ENCODE measurements around the gene SRGAP2.
"Not testable (repeated sequence)": the region's sequence is repeated elsewhere in the genome, so short reads cannot be mapped to it uniquely, and the experiment has no call there.

Gene SRGAP2

DNA sequence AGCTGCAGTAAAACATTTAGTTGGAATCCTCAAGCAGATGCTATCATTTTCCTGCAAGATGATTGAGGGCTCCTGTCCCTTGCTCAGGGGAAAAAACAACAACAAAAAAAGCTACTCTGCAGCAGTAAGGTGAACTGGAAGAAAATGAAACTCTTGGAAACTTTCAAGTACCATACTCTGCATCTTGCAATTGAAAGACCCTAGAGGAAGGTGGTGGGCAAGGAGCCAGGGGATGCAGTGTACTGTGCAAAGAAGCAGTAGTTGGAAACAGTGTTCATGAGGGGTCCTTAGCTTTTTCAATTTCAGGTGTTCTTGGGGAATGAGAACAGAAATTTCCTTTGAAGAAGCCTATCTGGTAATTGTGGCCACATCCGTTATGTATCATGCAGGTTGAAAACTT is 7.5 kb downstream of the SRGAP2 start:
- DNase-seq, result not testable (repeated sequence)

DNA sequence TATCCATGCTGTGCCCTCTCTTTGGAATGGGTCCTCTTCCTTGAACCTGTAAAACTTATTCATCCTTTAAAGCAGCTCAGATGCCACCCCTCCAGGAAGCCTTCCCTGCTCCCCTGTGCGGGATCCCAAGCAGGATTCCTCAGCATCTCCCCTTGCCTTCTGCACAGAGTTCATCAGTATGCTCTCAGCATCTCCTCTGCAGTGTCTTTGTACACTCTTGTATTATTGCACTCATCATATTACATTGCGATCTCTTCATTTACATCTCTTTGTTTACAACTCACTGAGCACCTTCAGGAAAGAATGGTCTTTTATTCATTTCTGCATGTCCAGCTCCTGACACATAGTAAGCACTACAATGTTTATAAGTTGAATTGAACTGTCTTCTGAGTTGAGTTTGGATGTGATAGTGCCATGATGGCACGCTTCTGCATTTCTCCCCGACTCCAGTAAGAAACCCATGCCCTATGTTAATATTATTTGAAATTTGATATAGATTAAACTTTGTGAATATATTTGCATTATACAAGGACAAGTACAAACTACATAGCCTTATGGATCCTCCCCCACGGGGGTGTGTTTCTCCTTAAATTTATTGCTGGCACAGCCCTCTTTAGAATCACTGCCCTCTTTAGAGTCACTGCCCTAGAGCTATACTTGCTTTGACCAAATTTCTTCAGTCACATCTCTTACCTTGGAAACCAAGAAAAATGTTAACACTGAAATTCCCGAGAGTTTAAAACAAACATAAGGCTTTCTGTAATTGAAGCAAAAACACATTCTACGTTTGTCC is 12.5 kb downstream of the SRGAP2 start:
- DNase-seq, result not testable (repeated sequence)

DNA sequence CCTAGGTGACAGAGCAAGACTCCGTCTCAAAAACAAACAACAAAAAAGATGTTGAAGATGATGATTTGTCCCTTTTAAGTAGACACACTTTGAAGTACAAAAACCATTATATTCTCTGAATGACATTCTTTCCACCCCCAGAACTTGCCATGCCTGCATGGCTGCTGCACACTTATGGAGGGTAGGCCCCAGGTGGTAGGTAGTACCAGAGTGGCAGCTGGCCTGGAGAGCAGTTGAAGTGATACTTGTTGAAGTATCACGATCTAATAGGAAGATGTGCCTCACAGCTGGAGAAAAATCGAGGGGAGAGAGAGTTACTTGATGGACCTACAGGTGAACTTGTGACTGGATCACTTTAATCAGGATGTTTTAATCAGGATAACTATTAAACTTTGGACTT is 14.9 kb downstream of the SRGAP2 start:
- not testable (repeated sequence) for DNase-seq

DNA sequence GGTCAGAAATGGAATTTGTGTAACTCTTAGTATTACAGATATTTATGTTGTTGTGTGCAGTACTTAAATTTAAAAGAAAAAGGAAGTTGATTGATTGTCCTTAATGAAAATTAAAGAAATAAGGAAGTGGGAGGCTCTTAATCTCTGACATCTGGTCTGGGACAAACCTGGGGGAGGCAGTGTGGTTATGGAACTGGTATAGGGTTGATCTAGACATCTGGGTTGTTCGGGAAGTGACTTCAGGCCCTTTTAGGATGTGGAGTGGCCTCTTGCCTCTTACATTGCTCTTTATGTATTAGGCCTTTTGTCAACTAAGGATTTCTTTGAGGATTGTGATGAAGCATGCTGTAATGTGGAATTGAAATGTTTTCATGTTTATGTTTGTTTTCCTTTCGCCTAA is 15.4 kb downstream of the SRGAP2 start:
- not testable (repeated sequence) for DNase-seq

DNA sequence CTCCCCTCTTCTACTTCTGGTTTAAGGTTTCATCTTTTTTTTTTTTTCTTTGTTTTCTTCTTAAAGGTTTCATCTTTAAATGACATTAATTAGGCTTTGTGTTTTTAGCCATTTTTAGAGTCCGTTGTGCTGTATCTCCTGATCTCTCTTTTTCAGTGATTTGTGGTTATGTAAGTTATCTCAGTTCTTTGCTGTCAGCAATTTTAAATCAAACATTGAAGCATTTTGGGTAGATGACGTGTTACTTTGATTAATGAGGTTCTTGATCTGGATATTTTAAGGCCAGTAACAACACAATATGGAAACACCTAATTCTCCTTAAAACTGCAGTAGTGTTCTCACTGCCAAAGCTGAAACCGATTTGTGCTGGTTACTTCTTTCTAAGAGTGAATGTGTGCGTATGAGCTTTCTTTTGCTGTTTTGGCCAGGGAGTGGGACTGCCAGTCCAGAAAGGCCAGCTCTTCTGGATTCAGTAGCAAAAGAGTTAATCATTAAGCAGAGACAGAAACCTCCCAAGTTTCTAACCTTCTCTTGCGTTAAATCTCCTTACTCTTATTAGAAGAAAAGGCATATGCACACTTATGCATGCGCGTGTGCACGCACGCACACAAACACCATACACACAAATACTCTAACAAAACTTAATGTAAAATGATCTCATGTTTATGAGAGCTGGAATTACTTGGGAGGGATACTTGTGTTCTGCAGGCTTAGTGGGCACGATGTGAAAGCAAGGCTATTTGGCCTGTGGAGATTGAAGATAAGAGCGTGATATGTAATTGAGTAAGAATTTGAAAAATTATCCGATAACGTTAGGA is 16.4 kb downstream of the SRGAP2 start:
- DNase-seq, result not testable (repeated sequence)

DNA sequence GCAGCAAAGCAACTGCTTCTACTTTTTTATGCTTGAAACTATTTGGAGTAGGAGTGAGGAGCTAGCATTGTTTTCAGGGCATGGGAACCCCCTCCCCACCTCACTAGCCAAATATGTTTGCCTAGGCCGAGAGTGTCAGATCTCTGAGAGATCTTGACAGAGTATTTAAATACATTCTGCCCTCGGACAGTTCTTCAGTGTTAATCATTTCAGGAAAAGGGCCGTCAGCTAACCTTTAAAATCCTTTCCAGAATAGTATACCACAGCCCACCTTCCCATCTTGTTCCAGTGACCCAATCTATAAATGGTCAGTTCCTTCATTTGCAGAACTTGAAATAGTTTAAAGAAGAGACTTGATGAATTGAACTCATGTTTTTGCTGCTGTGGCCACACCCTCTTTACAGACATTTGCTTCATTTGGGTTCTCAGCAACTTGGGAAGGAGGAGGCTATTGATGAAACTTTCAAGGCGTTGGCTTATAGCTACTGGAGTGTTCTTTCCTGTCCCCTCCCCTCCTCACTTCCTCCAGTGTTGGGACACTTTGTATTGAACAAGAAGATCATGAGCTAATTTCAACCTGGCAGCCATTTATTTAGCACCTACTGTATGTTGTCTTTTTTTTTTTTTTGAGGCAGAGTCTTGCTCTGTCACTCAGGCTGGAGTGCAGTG is 17.1 kb downstream of the SRGAP2 start:
- DNase-seq, result not testable (repeated sequence)

DNA sequence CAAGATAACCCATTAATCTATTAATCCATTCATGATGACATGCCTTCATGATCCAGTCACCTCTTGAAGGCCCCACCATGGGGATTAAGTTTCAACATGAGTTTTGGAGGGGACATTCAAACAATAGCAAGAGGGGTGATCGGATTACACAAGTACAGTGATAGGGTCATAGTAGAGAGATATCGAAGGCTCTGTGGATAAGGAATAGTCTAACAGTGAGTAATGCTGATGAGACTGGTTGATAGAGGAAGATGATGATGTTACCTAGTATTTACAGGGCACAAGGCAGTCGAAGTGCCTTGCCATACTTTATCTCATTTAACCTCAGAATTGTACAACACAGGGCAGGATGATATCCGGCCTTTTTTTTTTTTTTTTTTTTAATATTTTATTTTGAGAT is 18.2 kb downstream of the SRGAP2 start:
- not testable (repeated sequence) for DNase-seq

DNA sequence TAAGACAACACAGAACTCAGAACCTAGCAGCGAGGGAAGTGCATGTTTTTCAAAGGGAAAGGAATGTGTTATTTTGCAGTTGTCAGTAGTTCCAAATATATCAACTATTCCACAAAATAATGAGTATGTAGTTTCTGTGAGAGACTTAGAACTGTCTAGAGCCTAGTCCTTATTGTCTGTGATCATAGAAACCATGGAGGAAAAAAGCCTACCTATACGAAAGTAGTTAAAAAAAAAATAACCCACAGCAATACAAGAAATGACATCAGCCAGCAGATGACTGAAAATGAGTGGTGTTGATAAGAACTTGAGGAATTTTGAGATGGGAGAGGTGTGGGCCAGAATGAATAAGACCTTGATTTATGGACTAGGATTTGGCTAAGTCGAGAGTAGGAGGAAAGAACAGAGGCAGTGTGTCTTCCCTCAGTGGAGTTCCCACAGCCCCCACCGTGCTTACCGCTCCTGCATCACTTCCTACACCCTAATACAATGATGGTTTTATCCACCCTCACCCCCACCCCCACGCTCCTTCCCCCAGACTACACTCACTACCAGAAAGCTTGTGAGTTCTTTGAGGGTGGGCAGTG is 20.9 kb downstream of the SRGAP2 start:
- DNase-seq, result not testable (repeated sequence)

DNA sequence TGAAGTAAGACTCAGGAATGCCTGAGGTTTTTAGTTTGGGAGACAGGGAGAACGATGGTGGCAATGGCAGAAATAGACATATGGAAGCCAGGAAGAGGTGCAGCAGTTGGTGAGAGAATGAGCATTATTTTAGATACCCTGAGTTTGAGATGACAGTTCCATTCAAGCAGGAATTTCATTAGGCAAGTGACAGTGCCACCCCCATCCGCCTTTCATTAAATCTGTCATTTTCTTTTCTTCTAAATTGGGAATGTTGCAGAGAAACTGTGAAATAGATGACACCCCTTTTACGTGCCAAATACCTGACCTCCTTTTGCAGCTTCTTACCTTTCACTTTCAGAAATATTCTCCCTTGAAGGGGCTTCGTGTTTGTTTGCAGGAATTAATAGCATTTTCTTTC is 22.0 kb downstream of the SRGAP2 start:
- not testable (repeated sequence) for DNase-seq

DNA sequence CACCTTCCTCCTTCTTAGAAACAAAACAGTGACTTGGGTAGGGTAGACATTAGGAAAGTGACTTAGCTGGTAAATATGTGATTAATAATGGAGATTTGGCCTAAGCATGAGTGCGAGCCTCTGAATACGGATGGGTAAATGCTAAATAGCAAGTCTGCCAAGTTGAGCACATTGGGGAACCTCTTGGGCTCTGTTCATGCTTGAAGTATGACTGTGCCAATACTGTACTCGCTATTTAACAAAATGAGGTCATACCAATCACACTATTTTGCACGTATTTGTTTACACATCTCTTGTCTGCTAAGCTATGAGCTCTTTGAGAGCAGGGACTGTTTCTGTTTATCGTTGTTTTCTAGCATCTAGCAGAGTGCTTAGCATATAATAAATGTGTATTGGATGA is 23.5 kb downstream of the SRGAP2 start:
- DNase-seq, result not testable (repeated sequence)

DNA sequence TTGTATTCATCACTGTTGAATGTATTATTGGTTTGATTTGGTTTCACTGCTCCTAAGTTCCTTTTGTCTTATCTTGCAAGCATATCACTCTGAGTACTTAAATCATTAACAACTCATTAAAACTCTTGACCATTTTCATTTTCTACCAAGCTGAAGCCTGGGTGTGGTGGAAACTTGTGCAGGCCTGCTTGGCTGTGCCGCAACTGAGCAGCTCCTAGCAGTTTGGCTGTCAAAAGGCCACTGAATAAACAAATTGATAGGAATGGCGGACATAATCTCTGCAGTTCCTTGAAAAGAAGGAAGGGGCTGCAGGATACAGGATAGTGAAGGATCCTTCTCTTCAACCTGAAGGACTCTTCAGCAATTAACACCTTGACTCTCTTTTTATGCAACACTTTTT is 25.9 kb downstream of the SRGAP2 start:
- DNase-seq, result not testable (repeated sequence)

DNA sequence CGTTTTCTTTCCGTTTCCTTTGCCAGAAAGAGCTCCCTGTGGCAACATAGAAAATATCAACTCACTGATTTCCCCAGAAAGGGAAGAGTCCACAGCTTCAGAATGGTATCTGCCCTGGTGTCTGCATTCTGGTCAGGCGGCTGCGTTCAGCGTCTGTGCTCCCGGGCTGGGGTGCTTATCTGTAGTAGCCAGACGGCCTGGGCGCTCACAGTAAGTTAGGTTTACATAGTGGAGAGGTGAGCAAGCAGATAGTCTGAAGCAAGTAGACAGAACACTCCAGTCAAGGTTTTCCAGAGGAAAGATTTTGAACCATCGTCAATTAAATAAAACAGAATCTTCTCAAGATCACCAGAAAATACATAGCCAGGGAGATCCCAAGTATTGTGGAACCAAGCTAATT is 28.6 kb downstream of the SRGAP2 start:
- not testable (repeated sequence) for DNase-seq

DNA sequence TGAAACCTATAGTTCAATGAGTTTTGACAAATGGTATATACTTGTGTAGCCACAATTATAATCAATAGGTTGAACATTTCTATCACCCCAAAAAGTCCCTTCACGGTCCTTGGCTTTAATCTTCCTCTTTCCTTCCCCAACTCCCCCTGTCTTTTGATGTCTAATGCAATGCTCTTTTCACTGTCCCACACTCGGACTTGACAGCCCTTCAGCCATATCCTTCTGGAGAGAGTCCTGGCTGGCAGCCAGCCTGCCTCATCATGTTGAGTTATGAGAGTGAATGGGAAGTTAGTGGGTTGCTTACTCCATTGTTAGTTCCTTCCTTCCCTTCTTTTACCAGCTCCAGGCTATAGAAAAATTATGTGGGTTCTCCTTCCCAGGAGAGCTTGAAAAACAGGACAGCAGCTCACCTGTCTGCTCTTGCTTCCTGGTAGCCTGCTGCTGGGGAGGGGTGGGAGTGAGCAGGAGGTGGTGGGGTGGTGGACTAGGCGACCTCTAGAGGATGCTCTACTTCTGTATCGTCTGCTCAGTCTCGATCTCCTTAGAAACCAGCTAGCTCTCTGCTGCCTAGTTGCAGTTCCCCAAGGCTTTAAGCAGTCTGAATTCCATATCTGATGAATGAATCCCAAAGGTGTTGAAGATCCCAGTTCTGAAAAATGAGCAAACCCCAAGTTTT is 29.8 kb downstream of the SRGAP2 start:
- not testable (repeated sequence) for DNase-seq

DNA sequence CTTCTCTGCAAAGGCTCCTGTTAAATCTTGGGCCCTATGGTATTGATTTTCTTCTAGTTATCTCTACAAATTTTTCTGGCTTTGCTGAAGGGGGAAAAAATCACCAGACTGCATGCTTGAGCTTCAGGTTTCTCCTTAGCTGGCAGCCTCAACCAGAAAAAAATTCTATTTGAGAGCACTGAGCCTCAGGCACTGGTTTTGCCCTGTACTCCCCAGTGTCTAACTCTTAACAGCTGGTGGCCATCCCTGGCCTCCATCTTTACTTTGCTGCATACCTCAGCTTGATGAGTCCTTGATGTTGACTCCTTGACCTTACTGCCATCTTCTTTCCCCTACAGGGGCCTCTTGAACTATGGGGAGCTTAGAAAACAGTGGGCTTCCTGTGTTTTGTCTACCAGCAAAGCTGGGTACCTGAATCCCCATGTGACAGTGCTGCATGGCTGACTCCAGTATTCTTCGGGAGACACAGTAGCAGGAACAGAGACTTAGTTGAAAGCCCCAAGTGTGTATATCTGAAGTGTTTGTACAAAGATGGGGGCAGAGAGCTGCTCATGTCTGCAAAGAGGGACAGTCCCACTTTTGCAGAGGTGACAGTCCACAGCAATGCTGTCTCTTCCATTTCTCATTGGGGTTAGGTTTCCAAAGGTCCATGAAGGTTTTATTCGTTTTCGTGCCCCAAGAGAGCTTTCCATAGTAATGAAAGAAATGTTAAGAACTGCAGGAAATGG is 31.0 kb downstream of the SRGAP2 start:
- not testable (repeated sequence) for DNase-seq

DNA sequence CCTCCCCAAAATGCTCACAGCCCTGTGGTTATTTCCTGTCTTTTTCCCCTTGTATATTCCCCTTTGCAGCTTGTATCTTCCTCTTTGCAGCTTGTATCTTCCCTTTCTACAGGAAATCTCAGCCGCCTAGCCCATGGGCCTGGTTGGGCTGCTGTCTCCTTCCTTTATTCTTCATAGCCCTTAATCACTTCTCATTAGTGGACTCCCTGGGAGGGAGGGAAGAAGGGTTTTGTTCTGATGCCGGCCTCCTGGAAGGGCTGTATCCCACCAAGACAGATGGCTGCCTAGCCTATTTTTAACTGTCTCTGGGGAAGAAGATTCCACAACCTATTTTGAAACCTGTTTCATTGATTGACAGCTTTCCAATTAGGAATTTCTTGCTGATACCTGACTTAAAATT is 31.8 kb downstream of the SRGAP2 start:
- not testable (repeated sequence) for DNase-seq

DNA sequence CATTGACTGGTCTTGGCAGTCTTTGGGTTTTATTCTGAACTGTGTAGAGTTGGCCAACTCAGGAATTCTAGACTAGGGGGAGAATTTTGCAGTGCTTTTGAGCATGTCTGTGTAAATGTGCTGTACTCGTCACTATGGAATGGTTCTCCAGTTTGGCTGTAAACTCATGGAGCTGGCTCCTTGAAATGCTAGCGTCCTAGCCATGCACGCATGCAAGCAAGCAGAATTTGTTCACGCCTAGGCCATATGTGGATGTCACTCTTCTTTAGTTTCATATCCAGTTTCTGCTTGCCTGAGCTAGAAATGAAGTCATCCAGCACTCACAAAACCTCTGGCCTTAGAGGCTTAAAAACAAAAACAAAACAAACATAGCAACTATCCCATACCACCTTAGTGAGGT is 36.9 kb downstream of the SRGAP2 start:
- DNase-seq, result not testable (repeated sequence)

DNA sequence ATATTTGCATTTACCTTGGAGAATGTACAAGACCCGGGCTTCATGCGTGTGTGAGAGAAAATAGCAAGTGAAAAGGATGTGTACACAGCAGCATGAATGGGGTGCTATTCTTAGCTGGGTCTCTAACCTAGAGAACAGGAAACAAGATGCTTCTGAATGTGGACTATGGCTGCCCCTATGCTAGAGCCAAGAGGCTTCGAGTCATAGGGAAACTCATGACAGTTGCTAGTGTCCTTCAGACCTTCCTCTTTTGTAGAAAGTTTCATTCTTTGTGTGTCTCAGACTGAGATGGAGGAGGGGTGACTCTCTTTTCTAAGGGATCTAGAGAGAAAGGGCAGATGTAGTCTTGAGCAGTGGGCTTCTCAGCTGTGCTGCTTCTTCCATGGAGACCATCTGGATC is 40.0 kb downstream of the SRGAP2 start:
- not testable (repeated sequence) for DNase-seq

DNA sequence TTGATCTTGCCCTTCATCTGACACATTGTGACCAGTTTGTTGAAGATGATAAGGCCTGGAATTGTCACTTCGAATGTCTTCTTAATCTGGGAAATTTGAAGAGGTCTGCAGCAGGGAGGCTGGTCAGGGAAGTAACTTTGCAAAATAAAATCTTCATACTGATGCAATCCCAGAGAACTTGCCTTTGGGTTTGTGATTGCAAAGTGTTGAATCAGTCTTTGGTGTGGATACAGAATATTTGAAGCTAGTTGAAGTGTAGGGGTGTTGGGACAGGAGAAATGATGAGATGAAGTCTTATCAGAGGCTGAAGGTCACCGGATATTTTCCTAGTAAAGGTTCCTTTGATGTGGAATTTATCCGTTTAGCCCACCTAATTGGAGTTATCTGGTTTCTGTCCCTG is 42.1 kb downstream of the SRGAP2 start:
- not testable (repeated sequence) for DNase-seq

DNA sequence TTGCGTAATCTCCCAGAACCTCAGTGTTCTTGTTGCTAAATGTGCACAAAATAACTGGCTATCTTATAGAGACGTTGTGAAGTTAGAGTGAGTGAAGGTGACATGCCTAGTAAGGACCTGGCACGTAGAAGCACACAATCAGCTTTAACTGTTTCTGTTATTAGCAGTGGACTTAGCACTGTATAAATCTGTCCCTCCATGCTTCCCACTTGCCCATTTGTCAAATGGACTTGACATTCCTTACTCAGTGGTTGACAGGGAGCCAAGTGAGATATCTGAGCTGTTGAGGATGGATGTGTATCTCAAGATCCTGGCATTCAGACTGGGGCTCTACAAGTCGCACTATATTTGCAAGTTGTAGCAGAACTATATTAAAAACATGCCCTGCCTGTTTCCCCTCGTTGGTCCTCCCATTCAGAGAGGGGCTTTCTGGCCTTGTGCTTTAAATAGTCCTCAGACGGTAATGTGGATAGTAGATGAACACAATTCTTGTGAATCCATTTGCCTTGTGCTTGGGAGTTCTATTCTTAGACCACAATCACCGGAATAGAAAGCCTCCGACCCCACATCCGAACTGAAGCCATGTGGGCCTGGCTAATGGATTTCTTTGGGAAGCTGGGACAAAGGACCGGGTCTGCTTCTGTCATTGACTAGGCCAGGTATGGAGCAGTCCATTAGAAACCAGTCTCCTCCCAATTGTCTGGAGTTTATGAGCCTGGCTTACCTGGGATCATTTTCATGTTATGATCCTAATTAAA is 43.0 kb downstream of the SRGAP2 start:
- DNase-seq, result not testable (repeated sequence)

DNA sequence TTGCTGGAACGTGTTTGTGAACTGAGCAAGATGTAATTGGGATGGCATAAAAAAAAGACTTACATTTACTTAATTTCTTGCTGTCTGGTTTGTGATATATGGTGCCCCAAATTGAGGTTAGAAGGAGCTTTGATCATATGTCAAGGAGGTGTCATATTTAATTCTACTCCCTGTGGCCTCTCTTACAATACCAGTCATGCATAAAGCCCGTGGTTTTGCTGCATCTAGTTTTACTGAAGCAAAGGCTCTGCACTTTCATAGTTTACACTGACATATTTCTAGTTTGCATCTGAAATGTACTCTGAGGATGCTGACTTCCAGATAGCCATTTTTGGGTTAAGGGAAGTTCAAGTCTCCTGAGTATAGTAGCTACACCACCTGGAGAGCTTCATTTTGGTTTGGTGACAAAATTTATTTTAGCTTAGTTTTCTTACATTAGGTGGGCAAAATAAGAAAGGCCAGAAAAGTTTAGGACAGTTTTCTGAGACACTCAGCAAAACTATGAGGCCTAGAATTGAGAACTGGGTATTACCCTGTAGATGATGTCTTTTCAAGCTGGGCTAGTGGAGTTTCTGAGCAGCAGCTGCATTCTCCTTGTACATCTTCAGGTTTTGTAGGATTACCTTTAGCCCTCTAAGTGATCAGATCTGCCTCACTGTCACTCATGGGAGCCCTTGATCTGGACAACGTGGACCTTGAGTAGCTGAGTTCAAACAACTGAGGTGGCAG is 47.8 kb downstream of the SRGAP2 start:
- not testable (repeated sequence) for DNase-seq

Measured in NCI-H1417 (cell line).